ENCODE results near the gene COL25A1. TPM values are rescaled to one million over a fixed set of nuclear protein-coding genes. Genes with fewer than 3 reads are reported as not detected.

Gene COL25A1
- total RNA-seq, 4 donors from 2014 or later, result 0.06 to 0.53 (median 0.23) TPM

- Histone ChIP-seq H3K36me3 (no peaks in the 10 kb centered on the region), H3K4me1 (no peaks in the 10 kb centered on the region), H3K27ac (no peak overlapping the region), H3K27me3 (no peaks in the 10 kb centered on the region), H3K4me3 (no peak overlapping the region), H3K9me3 (no peaks in the 10 kb centered on the region)
- intact Hi-C loops (cut with DNase I), result no loop called here
- DNase-seq, result no peak
- TF ChIP-seq CTCF (IDR thresholded peaks at IDR 0.05) (no peak), POLR2A (IDR thresholded peaks at IDR 0.05) (no peak)
- WGBS, 2 donors, result 73 to 87% methylated on average over 5 to 6 of the region's 8 CpGs
These were observed 516.1 kb downstream of the COL25A1 start for GRCh38 chr4:108786351-108786750.

DNA sequence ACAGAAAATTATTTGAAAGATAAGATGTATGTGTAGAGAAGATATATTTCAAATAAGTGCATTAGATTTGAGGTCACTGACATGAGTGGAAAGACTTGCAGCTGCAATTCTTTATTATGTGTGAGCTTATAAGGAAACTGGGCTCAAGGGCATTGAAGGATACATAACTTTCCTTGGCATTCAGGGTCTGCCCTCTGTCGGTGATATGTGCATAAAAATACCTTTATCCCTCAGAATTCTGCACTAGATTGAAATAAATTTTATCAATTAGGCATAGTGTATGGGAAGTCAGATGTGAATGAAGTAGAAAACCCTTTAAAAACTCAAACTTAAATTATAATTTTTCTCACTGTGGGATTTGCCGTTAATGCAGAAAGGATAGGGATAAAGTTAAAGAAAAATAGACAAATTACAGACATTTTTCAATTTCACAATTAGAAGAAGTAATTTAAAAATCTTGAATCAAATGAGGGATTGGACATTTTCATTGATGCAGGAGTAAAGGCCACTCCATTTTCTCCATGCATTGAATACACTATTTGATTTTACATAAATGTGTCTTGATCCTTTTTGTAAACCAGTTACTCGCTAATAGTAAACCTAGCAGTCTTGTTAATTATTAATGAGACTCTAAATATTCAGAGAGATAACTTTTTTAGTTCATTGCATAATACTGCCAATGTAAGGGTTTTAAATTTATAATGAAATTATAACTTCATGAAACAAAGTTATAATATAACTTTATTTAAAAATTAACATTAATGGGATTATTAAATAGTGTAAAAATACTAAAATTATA, 518.6 kb downstream of the COL25A1 start:
- no peaks in the 10 kb centered on the region for H3K9me3 ChIP-seq
- DNase-seq, result no peak
- H3K36me3 ChIP-seq, result no peaks in the 10 kb centered on the region
- WGBS, 2 donors, result 57 to 68% methylated on average over 3 of the region's 3 CpGs
- H3K4me1 ChIP-seq, result no peaks in the 10 kb centered on the region
- intact Hi-C loops (cut with DNase I), result no loop called here
- no peaks in the 10 kb centered on the region for H3K27me3 ChIP-seq
- TF ChIP-seq POLR2A (IDR thresholded peaks at IDR 0.05) (no peak), CTCF (IDR thresholded peaks at IDR 0.05) (no peak)
- no peak overlapping the region for H3K27ac ChIP-seq
- no peak overlapping the region for H3K4me3 ChIP-seq

GRCh38 chr4:108779958-108780357, 522.5 kb downstream of the COL25A1 start:
- no peaks in the 10 kb centered on the region for H3K27me3 ChIP-seq
- peaks cover 0 to 2% (median 0%) of the 10 kb centered on the region in 3 donors for H3K4me1 ChIP-seq
- H3K4me3 ChIP-seq, result no peak overlapping the region
- no peaks in the 10 kb centered on the region for H3K9me3 ChIP-seq
- H3K27ac ChIP-seq, result no peak overlapping the region
- no peak for DNase-seq
- H3K36me3 ChIP-seq, result no peaks in the 10 kb centered on the region
- intact Hi-C loops (cut with DNase I), result no loop called here
- TF ChIP-seq CTCF (IDR thresholded peaks at IDR 0.05) (no peak), POLR2A (IDR thresholded peaks at IDR 0.05) (no peak)

DNA sequence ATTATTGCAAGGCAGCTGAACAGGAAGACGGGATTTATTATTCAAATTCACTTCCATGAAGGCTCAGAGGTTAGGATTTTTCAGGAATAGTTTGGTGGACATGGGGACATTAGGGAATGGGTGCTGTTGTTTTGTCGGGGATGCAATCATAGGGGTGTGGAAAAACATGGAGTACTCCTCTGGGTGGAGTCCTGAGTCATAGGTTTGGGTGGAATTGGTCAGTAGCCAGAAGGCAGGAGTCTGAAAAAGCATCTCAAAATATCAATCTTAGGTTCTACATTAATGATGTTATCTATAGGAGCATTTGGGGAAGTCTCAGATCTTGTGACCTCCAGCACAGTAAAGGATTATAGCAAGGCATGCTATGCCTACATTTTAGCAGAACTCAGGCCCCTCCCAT, 525.1 kb downstream of the COL25A1 start:
- Histone ChIP-seq H3K9me3 (no peaks in the 10 kb centered on the region), H3K36me3 (no peaks in the 10 kb centered on the region), H3K27ac (no peak overlapping the region), H3K4me1 (peaks cover 0 to 4% (median 0%) of the 10 kb centered on the region in 3 donors), H3K4me3 (no peak overlapping the region), H3K27me3 (no peaks in the 10 kb centered on the region)
- DNase-seq, result no peak
- intact Hi-C loops (cut with DNase I), result no loop called here
- WGBS, 2 donors, result 57 to 67% methylated on average over 2 of the region's 2 CpGs
- no peak for TF ChIP-seq CTCF (IDR thresholded peaks at IDR 0.05)
- no peak for TF ChIP-seq POLR2A (IDR thresholded peaks at IDR 0.05)

DNA sequence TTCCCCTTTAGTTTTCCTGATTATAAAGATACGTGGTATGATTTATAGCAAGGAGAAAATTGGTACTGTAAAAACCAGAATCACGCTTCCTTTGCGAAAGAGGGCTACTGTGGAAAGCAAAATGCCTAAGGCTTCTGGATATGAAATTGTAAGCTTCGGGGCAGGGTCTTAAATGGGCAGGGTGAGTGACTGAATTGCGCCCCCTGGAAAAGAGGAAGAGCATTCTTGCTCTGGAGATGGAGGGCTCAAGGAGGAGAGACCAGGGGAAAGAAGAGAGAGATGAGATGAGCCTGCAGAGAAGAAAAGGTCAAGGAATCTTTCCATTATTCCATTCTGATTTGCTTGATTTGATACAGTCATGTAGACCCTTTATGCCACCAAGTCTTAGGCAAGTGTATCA, 526.5 kb downstream of the COL25A1 start:
- WGBS, 2 donors, result 69 to 86% methylated on average over 5 of the region's 5 CpGs

More for the DNA sequence above, 526.5 kb downstream of the COL25A1 start:
- H3K27me3 ChIP-seq, result no peaks in the 10 kb centered on the region
- intact Hi-C loops (cut with DNase I), result no loop called here
- no peak overlapping the region for H3K4me3 ChIP-seq
- H3K9me3 ChIP-seq, result no peaks in the 10 kb centered on the region
- H3K4me1 ChIP-seq, result peaks cover 0 to 4% (median 0%) of the 10 kb centered on the region in 3 donors
- no peaks in the 10 kb centered on the region for H3K36me3 ChIP-seq
- DNase-seq, result no peak
- no peak for TF ChIP-seq CTCF (IDR thresholded peaks at IDR 0.05)
- no peak for TF ChIP-seq POLR2A (IDR thresholded peaks at IDR 0.05)
- no peak overlapping the region for H3K27ac ChIP-seq
